Neuron (in vitro differentiated cells): Measurements from ENCODE around the gene ACOT11.

Experiments
- H2AFZ ChIP-seq: one replicate; pipeline ENCODE4 v1.6.1; 2013; ENCODE audit warnings: low read depth, mild to moderate bottlenecking, inconsistent platforms, low read length, moderate library complexity
- H3K27me3 ChIP-seq: one replicate; pipeline ENCODE4 v1.6.1; 2013; ENCODE audit warnings: low read length; ENCODE audit not compliant: insufficient read depth
- H3K36me3 ChIP-seq: one replicate; pipeline ENCODE4 v1.6.1; 2013; ENCODE audit warnings: low read length; ENCODE audit not compliant: insufficient read depth
- H3K4me1 ChIP-seq: one replicate; pipeline ENCODE4 v1.6.1; 2013; ENCODE audit warnings: low read length; ENCODE audit not compliant: insufficient read depth
- H3K4me3 ChIP-seq: 2 replicates; pipeline ENCODE4 v1.5.1; 2013; ENCODE audit warnings: mild to moderate bottlenecking, low read length, moderate library complexity
- H3K9me3 ChIP-seq: one replicate; pipeline ENCODE4 v1.6.1; 2013; ENCODE audit warnings: low read length

Gene ACOT11

GRCh38 chr1:54575605-54576290 lies 27.7 kb downstream of the ACOT11 start:
- Histone ChIP-seq H3K9me3 (no peaks in the 10 kb centered on the region), H3K4me1 (peaks cover 15% of the 10 kb centered on the region), H3K4me3 (no peak overlapping the region)

GRCh38 chr1:54577612-54578011 lies 29.6 kb downstream of the ACOT11 start:
- H2AFZ ChIP-seq: no peak overlapping the region
- no peak overlapping the region for H3K4me3 ChIP-seq
- no peaks in the 10 kb centered on the region for H3K36me3 ChIP-seq
- no peaks in the 10 kb centered on the region for H3K9me3 ChIP-seq
- no peaks in the 10 kb centered on the region for H3K27me3 ChIP-seq
- H3K4me1 ChIP-seq: peaks cover 1% of the 10 kb centered on the region

More at GRCh38 chr1:54575605-54576290, 27.7 kb downstream of the ACOT11 start:
- H3K36me3 ChIP-seq: no peaks in the 10 kb centered on the region
- H3K27me3 ChIP-seq: no peaks in the 10 kb centered on the region
- no peak overlapping the region for H2AFZ ChIP-seq

- Histone ChIP-seq H3K4me3 (no peak overlapping the region), H3K4me1 (peaks cover 7% of the 10 kb centered on the region), H3K36me3 (no peaks in the 10 kb centered on the region), H2AFZ (no peak overlapping the region), H3K9me3 (no peaks in the 10 kb centered on the region), H3K27me3 (no peaks in the 10 kb centered on the region)
These were observed 31.3 kb downstream of the ACOT11 start for GRCh38 chr1:54579337-54579781.

- no peaks in the 10 kb centered on the region for H3K27me3 ChIP-seq
- no peaks in the 10 kb centered on the region for H3K36me3 ChIP-seq
- no peak overlapping the region for H2AFZ ChIP-seq
- peaks cover 7% of the 10 kb centered on the region for H3K4me1 ChIP-seq
- no peaks in the 10 kb centered on the region for H3K9me3 ChIP-seq
- H3K4me3 ChIP-seq: no peak overlapping the region
These were observed 33.0 kb downstream of the ACOT11 start for GRCh38 chr1:54580856-54581550.

- Histone ChIP-seq H3K4me1 (peaks cover 7% of the 10 kb centered on the region), H2AFZ (no peak overlapping the region), H3K27me3 (no peaks in the 10 kb centered on the region), H3K4me3 (no peak overlapping the region), H3K9me3 (no peaks in the 10 kb centered on the region), H3K36me3 (no peaks in the 10 kb centered on the region)
These were observed 33.6 kb downstream of the ACOT11 start for GRCh38 chr1:54581621-54582035.

GRCh38 chr1:54582566-54583306 lies 34.7 kb downstream of the ACOT11 start:
- Histone ChIP-seq H3K4me3 (no peak overlapping the region), H3K9me3 (no peaks in the 10 kb centered on the region), H3K4me1 (peaks cover 7% of the 10 kb centered on the region), H3K36me3 (no peaks in the 10 kb centered on the region), H3K27me3 (no peaks in the 10 kb centered on the region), H2AFZ (no peak overlapping the region)

GRCh38 chr1:54583307-54583686 lies 35.3 kb downstream of the ACOT11 start:
- H3K27me3 ChIP-seq: no peaks in the 10 kb centered on the region
- no peak overlapping the region for H3K4me3 ChIP-seq
- no peaks in the 10 kb centered on the region for H3K9me3 ChIP-seq
- no peaks in the 10 kb centered on the region for H3K36me3 ChIP-seq
- no peak overlapping the region for H2AFZ ChIP-seq
- peaks cover 7% of the 10 kb centered on the region for H3K4me1 ChIP-seq

GRCh38 chr1:54583871-54584270 lies 35.8 kb downstream of the ACOT11 start:
- Histone ChIP-seq H3K4me3 (no peak overlapping the region), H3K4me1 (peaks cover 7% of the 10 kb centered on the region), H2AFZ (no peak overlapping the region), H3K27me3 (no peaks in the 10 kb centered on the region), H3K9me3 (no peaks in the 10 kb centered on the region), H3K36me3 (no peaks in the 10 kb centered on the region)

- Histone ChIP-seq H3K4me1 (peaks cover 7% of the 10 kb centered on the region), H3K9me3 (no peaks in the 10 kb centered on the region), H2AFZ (no peak overlapping the region), H3K36me3 (no peaks in the 10 kb centered on the region), H3K27me3 (no peaks in the 10 kb centered on the region), H3K4me3 (no peak overlapping the region)
These were observed 36.5 kb downstream of the ACOT11 start for GRCh38 chr1:54584575-54584974.

GRCh38 chr1:54585181-54586066 lies 37.4 kb downstream of the ACOT11 start:
- no peaks in the 10 kb centered on the region for H3K36me3 ChIP-seq
- H2AFZ ChIP-seq: no peak overlapping the region
- no peaks in the 10 kb centered on the region for H3K9me3 ChIP-seq
- H3K4me1 ChIP-seq: peaks cover 7% of the 10 kb centered on the region
- no peaks in the 10 kb centered on the region for H3K27me3 ChIP-seq
- no peak overlapping the region for H3K4me3 ChIP-seq

- no peaks in the 10 kb centered on the region for H3K36me3 ChIP-seq
- no peaks in the 10 kb centered on the region for H3K4me1 ChIP-seq
- no peak overlapping the region for H2AFZ ChIP-seq
- H3K9me3 ChIP-seq: no peaks in the 10 kb centered on the region
- H3K4me3 ChIP-seq: no peak overlapping the region
- H3K27me3 ChIP-seq: no peaks in the 10 kb centered on the region
These were observed 40.3 kb downstream of the ACOT11 start for GRCh38 chr1:54588377-54588776.

- no peaks in the 10 kb centered on the region for H3K27me3 ChIP-seq
- H2AFZ ChIP-seq: no peak overlapping the region
- H3K36me3 ChIP-seq: no peaks in the 10 kb centered on the region
- no peaks in the 10 kb centered on the region for H3K9me3 ChIP-seq
- H3K4me3 ChIP-seq: no peak overlapping the region
- H3K4me1 ChIP-seq: no peaks in the 10 kb centered on the region
These were observed 43.2 kb downstream of the ACOT11 start for GRCh38 chr1:54591127-54591756.
